ENCODE measurements around the gene TGM4.

DNA sequence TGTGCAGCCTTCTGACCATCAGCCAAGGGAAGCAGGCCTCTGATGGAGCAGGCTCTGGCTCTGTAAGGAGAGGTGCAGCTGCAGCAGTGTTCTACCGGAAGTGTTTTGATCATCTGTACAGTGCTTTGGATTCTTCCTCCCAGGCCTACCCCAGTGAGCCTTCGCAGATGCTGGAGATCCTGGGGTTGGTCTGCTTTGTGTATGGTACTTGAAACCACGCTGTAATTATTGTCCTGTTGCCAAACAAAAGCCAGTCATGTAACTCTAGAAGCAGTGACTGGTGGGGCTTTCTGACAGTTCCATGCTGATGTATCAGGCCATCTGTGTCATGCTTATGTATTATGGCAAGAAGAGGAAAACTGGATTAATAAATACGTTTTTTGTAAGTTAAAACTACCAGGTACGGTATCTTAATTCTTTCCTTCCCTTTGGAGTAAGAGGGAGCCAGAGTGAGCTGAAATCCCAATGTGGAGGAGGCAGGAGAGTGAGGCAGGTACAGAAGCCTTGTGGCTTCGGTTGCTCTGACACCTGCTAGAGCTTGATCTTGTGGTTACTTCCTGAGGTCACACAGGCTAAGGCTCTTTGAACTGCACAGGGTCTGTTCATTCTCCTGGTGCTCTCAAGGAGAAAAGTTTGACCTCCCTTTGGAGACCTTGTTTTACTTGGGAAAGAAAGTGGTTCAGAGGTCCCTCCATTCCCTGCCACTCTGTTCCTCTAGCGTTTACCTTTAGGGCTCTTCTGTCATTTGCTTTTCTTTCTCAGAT, 9.0 kb upstream of the TGM4 start:
- no peak for TF ChIP-seq POLR2A (IDR thresholded peaks at IDR 0.05)
- TF ChIP-seq, protein P1, sequence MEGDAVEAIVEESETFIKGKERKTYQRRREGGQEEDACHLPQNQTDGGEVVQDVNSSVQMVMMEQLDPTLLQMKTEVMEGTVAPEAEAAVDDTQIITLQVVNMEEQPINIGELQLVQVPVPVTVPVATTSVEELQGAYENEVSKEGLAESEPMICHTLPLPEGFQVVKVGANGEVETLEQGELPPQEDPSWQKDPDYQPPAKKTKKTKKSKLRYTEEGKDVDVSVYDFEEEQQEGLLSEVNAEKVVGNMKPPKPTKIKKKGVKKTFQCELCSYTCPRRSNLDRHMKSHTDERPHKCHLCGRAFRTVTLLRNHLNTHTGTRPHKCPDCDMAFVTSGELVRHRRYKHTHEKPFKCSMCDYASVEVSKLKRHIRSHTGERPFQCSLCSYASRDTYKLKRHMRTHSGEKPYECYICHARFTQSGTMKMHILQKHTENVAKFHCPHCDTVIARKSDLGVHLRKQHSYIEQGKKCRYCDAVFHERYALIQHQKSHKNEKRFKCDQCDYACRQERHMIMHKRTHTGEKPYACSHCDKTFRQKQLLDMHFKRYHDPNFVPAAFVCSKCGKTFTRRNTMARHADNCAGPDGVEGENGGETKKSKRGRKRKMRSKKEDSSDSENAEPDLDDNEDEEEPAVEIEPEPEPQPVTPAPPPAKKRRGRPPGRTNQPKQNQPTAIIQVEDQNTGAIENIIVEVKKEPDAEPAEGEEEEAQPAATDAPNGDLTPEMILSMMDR (IDR thresholded peaks at IDR 0.05): no peak
